B cell (primary cell): Measurements from ENCODE around the gene STAU1. TPM values are rescaled to one million over a fixed set of nuclear protein-coding genes. Genes with fewer than 3 reads are reported as not detected.

Experiments
- ATAC-seq: fragments of 200-7000 bp; cut with Tn5 transposase; one replicate; pipeline ENCODE4 v1.10.0; 2021; ENCODE audit warnings: low read depth, mild to moderate bottlenecking, moderate number of reproducible peaks, moderate library complexity
- CTCF ChIA-PET: fragments of 350-600 bp; sonication (Branson Sonifier 250); formaldehyde crosslinking; loops from one replicate; lab custom pipeline; 2021; ENCODE audit warnings: antibody characterized with exemption, inconsistent platforms; lab: Charles Lee
- POLR2A ChIA-PET: fragments of 350-600 bp; sonication (Branson Sonifier 250); formaldehyde crosslinking; loops from one replicate; lab custom pipeline; 2021; ENCODE audit warnings: antibody characterized with exemption; lab: Charles Lee
- DNase-seq: peaks from one replicate; pipeline ENCODE4 v3.0.0; 2013
- H2AFZ ChIP-seq: 2 replicates; pipeline ENCODE4 v1.6.1; 2012; ENCODE audit warnings: mild to moderate bottlenecking, low read depth, low read length; ENCODE audit not compliant: insufficient read depth, poor library complexity, severe bottlenecking
- H3K27ac ChIP-seq, 2 donors: 1 replicate in 1 of 2; 2 replicates in 1 of 2; pipeline ENCODE4 v1.5.1; 2012 to 2013; ENCODE audit warnings: low read length in 2 of 2, mild to moderate bottlenecking in 2 of 2, moderate library complexity in 1 of 2
- H3K27me3 ChIP-seq, 4 experiments: fragments of 200-600 bp in 1 of 4; sonication (generic) in 1 of 4; replicated peaks in 1 of 4; 1 replicate in 2 of 4; 2 replicates in 2 of 4; pipeline versions ENCODE4 v1.6.1 to v1.7.0; 2013 to 2016; ENCODE audit warnings: low read length in 3 of 4, mild to moderate bottlenecking in 2 of 4, mixed read lengths in 1 of 4, moderate library complexity in 1 of 4; ENCODE audit not compliant: insufficient read depth in 4 of 4, control insufficient read depth in 3 of 4; ENCODE audit errors: control extremely low read depth in 1 of 4
- H3K36me3 ChIP-seq, 2 experiments: replicated peaks in 1 of 2; 1 replicate in 1 of 2; 2 replicates in 1 of 2; pipeline versions ENCODE4 v1.6.1 to v1.7.1; 2013; ENCODE audit warnings: low read length in 1 of 2; ENCODE audit not compliant: insufficient read depth in 2 of 2, control insufficient read depth in 1 of 2; ENCODE audit errors: control extremely low read depth in 1 of 2, extremely low read depth in 1 of 2
- H3K4me1 ChIP-seq, 2 donors: fragments of 200-600 bp in 1 of 2; sonication (generic) in 1 of 2; 1 replicate in 1 of 2; 2 replicates in 1 of 2; pipeline versions ENCODE4 v1.5.1 to v1.6.1; 2013 to 2017; ENCODE audit warnings: low read length in 2 of 2; ENCODE audit not compliant: control insufficient read depth in 2 of 2, insufficient read depth in 2 of 2
- H3K4me2 ChIP-seq: replicated peaks from 2 replicates; pipeline ENCODE3; 2012; ENCODE audit warnings: mild to moderate bottlenecking, low read depth, low read length; ENCODE audit not compliant: poor library complexity, severe bottlenecking
- H3K4me3 ChIP-seq, 5 experiments: fragments of 200-600 bp in 1 of 5; sonication (generic) in 1 of 5; 1 replicate in 3 of 5; 2 replicates in 2 of 5; pipeline versions ENCODE4 v1.5.1 to v1.7.0; 2011 to 2016; ENCODE audit warnings: low read length in 4 of 5, mild to moderate bottlenecking in 4 of 5, low read depth in 2 of 5, control low read depth in 1 of 5, moderate library complexity in 1 of 5; ENCODE audit not compliant: insufficient read depth in 1 of 5; ENCODE audit errors: control extremely low read depth in 1 of 5, extremely low read depth in 1 of 5
- H3K79me2 ChIP-seq: fragments of 200-600 bp; sonication (generic); one replicate; pipeline ENCODE4 v1.6.0; 2016; ENCODE audit warnings: low read length; ENCODE audit not compliant: control insufficient read depth, insufficient read depth
- H3K9ac ChIP-seq: fragments of 200-600 bp; sonication (generic); 2 replicates; pipeline ENCODE4 v1.6.1; 2017; ENCODE audit warnings: mild to moderate bottlenecking, low read length, moderate library complexity
- H3K9me3 ChIP-seq, 3 donors: one replicate each; pipeline versions ENCODE4 v1.6.1 to v1.7.1; 2013; ENCODE audit warnings: low read length in 2 of 3; ENCODE audit not compliant: control insufficient read depth in 2 of 3, insufficient read depth in 1 of 3; ENCODE audit errors: control extremely low read depth in 1 of 3
- H4K20me1 ChIP-seq: 2 replicates; pipeline ENCODE4 v1.6.0; 2012; ENCODE audit warnings: mild to moderate bottlenecking, low read length; ENCODE audit not compliant: insufficient read depth, control insufficient read depth, poor library complexity, severe bottlenecking
- H3K27ac Mint-ChIP-seq: one replicate; pipeline ENCODE4 v1.8.0; 2021; ENCODE audit warnings: mixed read lengths
- H3K27me3 Mint-ChIP-seq: one replicate; pipeline ENCODE4 v1.8.0; 2021; ENCODE audit warnings: mixed read lengths
- H3K4me1 Mint-ChIP-seq: one replicate; pipeline ENCODE4 v1.8.0; 2021; ENCODE audit warnings: mixed read lengths
- H3K4me3 Mint-ChIP-seq: one replicate; pipeline ENCODE4 v1.8.0; 2021; ENCODE audit warnings: mixed read lengths
- H3K9me3 Mint-ChIP-seq: one replicate; pipeline ENCODE4 v1.8.0; 2022; ENCODE audit warnings: mixed read lengths; ENCODE audit not compliant: insufficient read depth
- EZH2 ChIP-seq: IDR thresholded peaks from 2 replicates; pipeline ENCODE4 v1.6.1; 2012; ENCODE audit warnings: borderline replicate concordance, low read depth, mild to moderate bottlenecking, moderate library complexity, low read length; ENCODE audit not compliant: insufficient read depth, poor library complexity, severe bottlenecking
- WGBS: methylation state at CpG from one replicate; pipeline ENCODE4 v1.1.5; 2013; ENCODE audit warnings: missing lambda C conversion rate; ENCODE audit not compliant: insufficient coverage; 5-methylcytosine and 5-hydroxymethylcytosine counted together
- intact Hi-C: fragments of 100-400 bp; cut with micrococcal nuclease; formaldehyde crosslinking; loops from one replicate; pipeline ENCODE4 v1.10.0; 2022
- polyA plus RNA-seq: library from polyadenylated mRNA; depleted of rRNA; stranded (reverse); fragments of >200 nt; gene quantifications from 2 replicates; pipeline ENCODE4 v1.2.3, GENCODE V29; 2012
- total RNA-seq, 2 donors: library from RNA; stranded (reverse); fragments of 120-200 nt in 1 of 2; gene quantifications; 1 replicate in 1 of 2; 2 replicates in 1 of 2; pipeline versions ENCODE4 v1.2.3 to v1.2.4, GENCODE V29; 2013 to 2022
- TF ChIP-seq, protein P1 (sequence below): fragments of 200-600 bp; IDR thresholded peaks from one replicate; pipeline ENCODE4 v1.8.0; 2022; ENCODE audit warnings: antibody characterized with exemption, mild to moderate bottlenecking

Gene STAU1
- total and polyA plus RNA-seq, 2 donors (not counting 1 experiment from before 2014, with no cell fraction given), result 15.4 to 42.9 TPM

DNA sequence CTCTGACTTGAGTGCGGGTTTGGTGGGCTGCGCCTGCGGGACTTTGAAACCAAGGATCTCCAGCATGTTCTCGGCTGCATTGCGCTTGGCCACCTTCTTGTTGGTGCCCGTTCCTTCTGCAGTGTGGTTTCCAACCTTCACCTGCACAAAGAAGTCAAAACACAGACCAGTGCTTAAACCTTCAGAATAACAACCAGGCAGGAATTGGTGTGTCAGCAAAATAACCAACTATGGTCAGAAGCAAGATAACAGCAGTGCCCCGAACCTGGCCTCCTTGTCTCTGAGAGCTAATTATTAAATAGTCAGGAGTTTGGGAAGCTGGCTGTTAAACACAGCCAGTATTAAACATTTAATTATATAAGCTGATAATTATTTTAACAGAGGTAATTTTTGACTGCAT is 68.1 kb downstream of the STAU1 start:
- H4K20me1 ChIP-seq, result peaks cover 12% of the 10 kb centered on the region
- WGBS, result 98% methylated on average over 6 of the region's 7 CpGs
- H3K27me3 ChIP-seq, result no peaks in the 10 kb centered on the region
- CTCF ChIA-PET, result no interaction called here
- H3K9ac ChIP-seq, result no peak overlapping the region
- no peaks in the 10 kb centered on the region for H3K9me3 Mint-ChIP-seq
- peaks cover 16% of the 10 kb centered on the region for H3K79me2 ChIP-seq
- H3K4me3 Mint-ChIP-seq, result no peak overlapping the region
- ATAC-seq, result no peak
- no peaks in the 10 kb centered on the region for H3K4me1 Mint-ChIP-seq
- no peak overlapping the region for H3K4me3 ChIP-seq
- no peak for DNase-seq
- no peak overlapping the region for H2AFZ ChIP-seq
- no peaks in the 10 kb centered on the region for H3K27me3 Mint-ChIP-seq
- no peaks in the 10 kb centered on the region for H3K4me1 ChIP-seq
- H3K27ac Mint-ChIP-seq, result no peak overlapping the region
- intact Hi-C loops, result no loop called here
- POLR2A ChIA-PET, result no interaction called here
- no peak for TF ChIP-seq EZH2
- TF ChIP-seq, protein P1, sequence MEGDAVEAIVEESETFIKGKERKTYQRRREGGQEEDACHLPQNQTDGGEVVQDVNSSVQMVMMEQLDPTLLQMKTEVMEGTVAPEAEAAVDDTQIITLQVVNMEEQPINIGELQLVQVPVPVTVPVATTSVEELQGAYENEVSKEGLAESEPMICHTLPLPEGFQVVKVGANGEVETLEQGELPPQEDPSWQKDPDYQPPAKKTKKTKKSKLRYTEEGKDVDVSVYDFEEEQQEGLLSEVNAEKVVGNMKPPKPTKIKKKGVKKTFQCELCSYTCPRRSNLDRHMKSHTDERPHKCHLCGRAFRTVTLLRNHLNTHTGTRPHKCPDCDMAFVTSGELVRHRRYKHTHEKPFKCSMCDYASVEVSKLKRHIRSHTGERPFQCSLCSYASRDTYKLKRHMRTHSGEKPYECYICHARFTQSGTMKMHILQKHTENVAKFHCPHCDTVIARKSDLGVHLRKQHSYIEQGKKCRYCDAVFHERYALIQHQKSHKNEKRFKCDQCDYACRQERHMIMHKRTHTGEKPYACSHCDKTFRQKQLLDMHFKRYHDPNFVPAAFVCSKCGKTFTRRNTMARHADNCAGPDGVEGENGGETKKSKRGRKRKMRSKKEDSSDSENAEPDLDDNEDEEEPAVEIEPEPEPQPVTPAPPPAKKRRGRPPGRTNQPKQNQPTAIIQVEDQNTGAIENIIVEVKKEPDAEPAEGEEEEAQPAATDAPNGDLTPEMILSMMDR, result no peak
- H3K36me3 ChIP-seq, result peaks cover 35 to 77% of the 10 kb centered on the region in 2 experiments
- H3K9me3 ChIP-seq, result no peaks in the 10 kb centered on the region
- no peak overlapping the region for H3K4me2 ChIP-seq
- H3K27ac ChIP-seq, result no peak overlapping the region

GRCh38 chr20:49118307-49118706 is 69.8 kb downstream of the STAU1 start:
- Histone ChIP-seq H4K20me1 (no peaks in the 10 kb centered on the region), H3K36me3 (peaks cover 32 to 79% of the 10 kb centered on the region in 2 experiments), H3K9me3 (no peaks in the 10 kb centered on the region), H3K4me1 (no peaks in the 10 kb centered on the region), H3K4me3 (no peak overlapping the region), H3K4me2 (no peak overlapping the region), H3K27me3 (no peaks in the 10 kb centered on the region), H3K9ac (no peak overlapping the region), H3K79me2 (peaks cover 2% of the 10 kb centered on the region), H2AFZ (no peak overlapping the region), H3K27ac (no peak overlapping the region)
- ATAC-seq (no peak), DNase-seq (no peak)
- intact Hi-C loops, result no loop called here
- WGBS, result 100% methylated on average over 1 of the region's 3 CpGs
- no peaks in the 10 kb centered on the region for H3K27me3 Mint-ChIP-seq
- no peaks in the 10 kb centered on the region for H3K9me3 Mint-ChIP-seq
- H3K4me1 Mint-ChIP-seq, result no peaks in the 10 kb centered on the region
- H3K27ac Mint-ChIP-seq, result no peak overlapping the region
- POLR2A ChIA-PET, result no interaction called here
- no peak overlapping the region for H3K4me3 Mint-ChIP-seq
- no peak for TF ChIP-seq EZH2
- TF ChIP-seq, protein P1, result no peak
- CTCF ChIA-PET, result interaction anchor here (1.2 kb wide), 1 partner anchor 18 kb away, joined by 3 read pairs; no protein-coding TSS in a partner anchor
